CD4-positive, alpha-beta T cell treated with Interleukin-2 at 100 ng/mL for 4 hours (primary cell): ENCODE data around the gene MSI2.

Experiments
- DNase-seq: peaks from one replicate; pipeline ENCODE4 v3.0.0-alpha.2; 2020; ENCODE audit warnings: low spot score

Gene MSI2

DNA sequence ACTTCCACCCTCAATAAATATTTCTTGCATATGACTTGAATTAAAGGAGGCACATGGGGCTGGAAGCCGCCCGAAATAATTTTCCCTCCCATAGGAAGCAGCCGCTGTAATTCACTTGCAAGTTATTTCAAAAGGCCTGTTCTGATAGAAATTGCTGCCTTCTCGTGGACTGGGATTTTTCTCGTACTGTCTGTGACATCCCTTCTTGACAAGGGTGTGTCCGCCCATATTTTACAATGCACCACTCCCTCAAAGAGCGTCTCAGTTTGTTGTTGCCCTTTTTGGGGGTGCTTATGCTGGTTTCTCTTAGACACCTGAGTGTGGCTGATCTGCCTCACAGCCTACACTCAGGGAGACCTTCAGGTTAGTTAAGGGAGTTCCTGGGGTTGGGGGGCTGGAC, 160.0 kb downstream of the MSI2 start:
- no peak for DNase-seq

DNA sequence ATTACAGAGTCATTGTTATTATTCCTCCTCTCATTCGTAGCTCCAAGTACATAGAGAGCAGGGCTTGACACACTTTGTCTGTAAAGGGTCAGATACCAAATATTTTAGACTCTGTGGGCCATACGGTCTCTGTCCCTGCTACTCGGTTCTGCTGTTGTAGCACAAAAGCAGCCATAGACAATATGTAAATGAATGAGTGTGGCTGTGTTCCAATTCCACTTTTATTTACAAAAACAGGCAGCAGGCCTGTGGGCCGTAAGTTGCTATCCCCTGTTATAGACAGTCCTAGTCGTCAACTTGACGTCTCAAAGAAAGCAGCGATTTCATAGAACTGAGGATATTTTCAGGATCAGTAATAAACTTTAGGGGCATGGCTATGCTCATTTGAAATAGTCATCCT, 161.6 kb downstream of the MSI2 start:
- DNase-seq, result no peak

GRCh38 chr17:57418463-57419246, 162.3 kb downstream of the MSI2 start:
- no peak for DNase-seq

DNA sequence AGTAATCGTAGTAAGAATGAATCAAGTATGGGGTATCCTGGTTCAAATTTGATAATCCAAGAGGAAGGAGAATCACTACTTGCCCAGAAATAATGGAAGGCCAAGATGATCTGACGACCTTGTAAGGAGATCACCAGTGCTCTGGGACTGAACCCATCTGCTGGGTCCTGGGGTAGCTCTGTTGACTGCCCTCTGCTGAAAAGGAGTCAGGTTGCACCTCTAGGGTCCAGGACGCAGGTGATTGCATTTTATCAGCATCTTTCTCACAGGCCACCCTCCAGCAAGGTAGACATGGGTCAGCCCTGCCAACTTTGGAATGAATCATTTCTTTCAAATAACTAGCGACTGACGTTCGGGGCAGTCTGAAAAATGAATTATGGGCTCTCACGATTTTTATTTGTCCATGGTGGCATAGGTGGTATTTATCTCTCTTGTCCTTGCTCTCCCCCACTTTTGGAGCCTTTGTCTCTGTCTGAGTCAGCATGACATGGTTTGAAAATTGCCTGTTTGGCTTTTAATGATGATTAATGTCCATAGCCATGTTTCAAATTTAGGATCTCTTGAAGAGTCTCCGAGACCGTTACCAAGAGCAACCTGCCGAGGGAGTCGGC, 163.7 kb downstream of the MSI2 start:
- DNase-seq, result no peak

- no peak for DNase-seq
Measured at GRCh38 chr17:57420734-57421717, 164.7 kb downstream of the MSI2 start.

- DNase-seq, result no peak
Measured at GRCh38 chr17:57422574-57423164, 166.3 kb downstream of the MSI2 start.

- DNase-seq, result no peak
Measured at GRCh38 chr17:57423541-57423940, 167.2 kb downstream of the MSI2 start.

GRCh38 chr17:57424273-57424672, 167.9 kb downstream of the MSI2 start:
- DNase-seq, result no peak

- no peak for DNase-seq
Measured at GRCh38 chr17:57424777-57425188, 168.5 kb downstream of the MSI2 start.

- no peak for DNase-seq
Measured at GRCh38 chr17:57425431-57425830, 169.1 kb downstream of the MSI2 start.

- no peak for DNase-seq
Measured at GRCh38 chr17:57425903-57426880, 169.9 kb downstream of the MSI2 start.

- no peak for DNase-seq
Measured at GRCh38 chr17:57429966-57430365, 173.6 kb downstream of the MSI2 start.

DNA sequence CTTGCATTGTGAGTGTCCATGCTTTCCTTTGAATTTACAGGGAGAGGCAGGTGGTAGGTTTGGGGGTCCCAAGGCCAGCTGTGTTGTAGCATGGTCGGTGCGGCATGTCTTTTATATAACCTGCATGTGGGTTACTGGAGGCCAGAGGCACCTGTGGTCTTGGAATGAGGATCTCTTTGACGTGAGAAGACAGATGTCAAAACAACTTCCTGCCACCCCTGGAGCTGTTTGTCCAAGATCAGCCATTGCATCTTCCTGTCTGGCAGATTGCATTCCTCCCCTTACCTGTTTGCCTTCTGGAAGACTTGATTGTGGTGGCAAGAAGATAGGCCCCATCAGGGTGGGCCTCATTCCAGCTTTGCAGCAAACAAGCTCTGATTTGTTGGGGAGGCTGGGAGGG, 175.1 kb downstream of the MSI2 start:
- DNase-seq, result no peak

DNA sequence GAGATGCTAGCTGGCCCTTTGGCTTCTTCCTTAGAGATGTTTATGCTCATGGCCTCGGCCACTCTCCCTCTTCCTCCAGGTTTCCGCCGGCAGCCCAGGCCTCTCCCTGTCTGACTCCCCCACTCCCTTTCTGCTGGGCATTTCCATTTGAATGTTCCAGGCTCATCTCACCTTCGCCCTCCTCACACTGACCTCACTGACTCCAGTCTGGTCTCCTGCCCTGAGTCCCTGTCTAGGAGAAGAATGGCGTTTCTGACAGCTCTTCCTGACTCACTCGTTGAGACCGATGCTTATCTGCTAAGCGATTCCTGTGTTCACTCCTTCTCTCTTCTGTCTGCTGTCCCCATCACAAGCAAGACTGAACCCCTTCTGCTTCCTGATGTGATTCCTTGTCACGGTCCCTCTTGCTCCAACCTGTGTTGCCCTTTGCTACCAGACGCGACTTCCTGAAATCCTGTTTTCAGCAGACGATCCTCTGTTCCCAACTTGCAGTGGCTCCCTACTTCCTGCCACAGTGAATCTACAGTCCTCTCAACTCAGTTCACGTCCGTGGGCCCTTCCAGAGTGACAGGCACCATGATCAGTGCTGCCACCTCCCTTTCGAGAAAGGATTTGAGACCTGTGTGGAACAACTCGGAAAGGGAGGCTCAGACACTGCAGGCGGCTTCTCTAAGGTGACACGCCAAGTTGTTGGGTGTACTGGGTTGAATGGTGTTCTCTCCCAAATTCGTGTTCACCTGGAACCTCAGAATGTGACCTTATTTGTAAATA, 176.4 kb downstream of the MSI2 start:
- DNase-seq, result no peak

DNA sequence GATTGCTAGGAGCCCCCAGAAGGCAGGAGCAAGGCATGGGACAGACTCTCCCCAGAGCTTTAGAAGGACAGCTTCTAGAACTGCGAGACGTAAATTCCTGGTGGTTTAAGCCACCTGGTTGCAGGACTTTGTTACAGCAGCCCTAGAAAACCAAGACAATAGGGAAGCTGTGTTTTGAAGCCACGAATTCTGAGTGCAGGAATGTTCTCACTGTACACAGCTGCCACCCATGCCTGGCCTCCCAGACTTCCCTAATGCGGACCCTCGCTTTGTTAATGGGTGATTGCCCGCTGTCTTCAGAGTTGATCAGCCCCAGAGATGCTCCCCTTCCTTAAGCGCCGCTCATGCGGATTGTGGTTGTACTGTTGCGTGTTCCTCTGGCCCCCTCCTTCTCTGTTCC, 177.1 kb downstream of the MSI2 start:
- no peak for DNase-seq

DNA sequence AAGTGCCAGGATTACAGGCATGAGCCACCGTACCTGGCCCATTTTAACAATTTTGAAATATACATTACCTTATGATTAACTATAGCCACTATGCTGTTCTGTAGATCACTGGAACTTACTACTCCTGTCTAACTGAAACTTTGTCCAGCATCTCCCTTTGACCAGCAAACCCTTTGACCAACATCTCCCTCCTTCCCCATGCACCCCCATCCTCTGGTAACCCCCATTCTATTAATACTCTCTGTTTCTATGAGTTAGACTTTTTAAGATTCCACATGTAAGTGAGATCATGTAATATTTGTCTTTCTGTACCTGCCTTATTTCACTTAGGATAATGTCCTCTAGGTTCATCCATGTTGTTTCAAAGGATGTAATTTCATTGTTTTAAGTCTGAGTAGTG, 178.0 kb downstream of the MSI2 start:
- no peak for DNase-seq

DNA sequence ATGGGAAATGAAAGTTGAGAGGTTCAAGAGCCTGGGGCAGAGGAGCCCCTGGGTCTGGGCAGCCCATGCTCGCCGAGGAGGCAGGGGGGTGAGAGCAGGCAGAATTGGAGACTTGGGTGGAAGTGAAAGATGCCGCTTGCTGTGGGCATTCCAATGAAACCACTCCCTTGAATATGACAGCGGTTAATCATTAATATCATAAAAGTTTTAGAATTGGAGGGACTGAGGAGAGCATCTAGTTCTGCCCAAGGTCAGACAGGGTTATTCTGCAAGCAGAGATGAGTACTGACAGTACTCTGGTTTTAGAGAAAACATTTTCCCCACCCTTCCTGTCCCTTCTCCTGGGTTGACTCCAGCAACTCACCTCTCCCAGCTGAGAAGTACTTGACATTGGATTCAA, 180.2 kb downstream of the MSI2 start:
- no peak for DNase-seq

GRCh38 chr17:57438066-57438731, 181.9 kb downstream of the MSI2 start:
- no peak for DNase-seq

DNA sequence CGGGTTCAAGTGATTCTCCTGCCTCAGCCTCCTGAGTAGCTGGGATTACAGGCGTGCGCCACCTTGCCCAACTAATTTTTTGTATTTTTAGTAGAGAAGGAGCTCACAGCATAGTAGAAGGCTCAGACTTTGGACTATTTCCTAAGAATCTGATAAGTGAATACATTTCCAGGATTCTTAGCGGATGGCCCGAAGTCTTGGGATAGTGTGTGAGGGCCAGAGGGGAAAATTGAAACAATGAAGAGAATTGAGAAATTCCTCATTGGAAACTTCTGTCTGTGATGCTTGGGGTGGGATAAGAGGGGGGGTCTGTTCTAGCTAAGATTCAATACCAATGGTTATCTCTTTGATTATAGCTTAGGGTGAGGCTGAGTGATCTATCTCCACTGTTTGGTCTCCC, 183.3 kb downstream of the MSI2 start:
- no peak for DNase-seq
